Pons (tissue), 1 donor: ENCODE data around the gene FAM193A.
"Not testable (repeated sequence)": the region's sequence is repeated elsewhere in the genome, so short reads cannot be mapped to it uniquely, and the experiment has no call there.

Experiments used
- DNase-seq: peaks from one replicate; pipeline ENCODE4 v3.0.0-alpha.2; 2016; ENCODE audit warnings: low spot score

Gene FAM193A

DNA sequence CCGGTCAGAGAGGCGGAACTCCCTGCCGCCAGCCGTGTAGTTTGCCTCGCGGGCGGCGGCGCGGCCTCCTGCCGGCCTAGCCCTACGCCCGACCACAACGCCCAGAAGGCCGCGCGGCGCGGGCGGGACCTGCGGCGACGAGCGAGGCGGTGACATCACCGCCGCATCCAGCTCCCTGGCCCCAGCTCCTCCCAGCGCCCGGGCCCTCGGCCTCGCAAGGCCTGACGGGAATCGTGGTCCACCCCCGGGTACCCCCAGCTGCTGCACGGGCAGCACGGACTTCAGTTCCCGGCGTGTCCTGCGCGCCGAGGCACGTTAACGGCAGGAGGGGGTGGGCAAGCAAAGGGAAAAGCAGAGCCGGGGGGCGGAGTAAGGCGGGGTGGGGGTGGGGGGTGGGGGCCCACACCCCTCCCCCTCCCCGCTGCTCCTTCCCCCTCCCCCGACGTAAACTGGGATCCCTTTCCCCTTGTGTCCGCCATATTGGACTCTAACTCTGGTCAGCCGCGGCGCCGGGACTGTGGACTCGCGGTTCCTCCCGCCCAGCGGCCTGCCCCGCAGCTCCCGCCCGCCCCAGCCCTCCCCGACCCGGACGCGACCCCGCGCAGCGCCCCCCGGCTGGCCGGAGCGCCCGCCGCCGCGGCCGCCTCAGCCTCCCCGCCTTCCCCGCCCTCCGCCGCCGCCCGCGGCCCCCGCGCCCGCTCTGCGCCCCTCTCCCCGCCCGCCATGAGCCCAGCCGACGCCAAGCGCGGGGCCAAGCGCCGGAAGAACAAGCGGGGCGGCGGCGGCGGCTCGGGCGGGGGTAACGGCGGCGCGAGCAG is at the start of gene FAM193A:
TSS of gene FAM193A (plus strand) at position 455 of the 818 bp plus-strand sequence. CDS start at position 724, 269 bp downstream.
- DNase-seq = peak; percentile 99

DNA sequence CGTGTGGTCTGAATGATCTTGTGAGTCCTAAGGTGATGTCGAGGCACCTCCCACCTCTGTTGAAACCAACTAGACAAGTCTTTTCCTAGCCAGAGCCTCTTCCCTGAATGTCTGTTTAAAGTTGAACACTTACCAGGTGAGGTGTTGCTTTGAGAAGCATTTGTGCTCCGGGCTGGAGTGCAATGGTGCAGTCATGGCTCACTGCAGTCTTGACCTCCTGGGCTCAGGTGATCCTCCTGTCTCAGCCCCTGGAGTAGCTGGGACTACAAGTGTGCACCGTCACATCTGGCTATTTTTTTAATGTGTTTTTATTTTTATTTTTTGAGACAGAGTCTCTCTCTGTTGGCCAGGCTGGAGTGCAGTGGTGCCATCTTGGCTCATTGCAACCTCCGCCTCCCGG is 49.5 kb upstream of the FAM193A start:
- no peak for DNase-seq

- no peak for DNase-seq
Observed at GRCh38 chr4:2487632-2488031, 48.8 kb upstream of the FAM193A start.

GRCh38 chr4:2489081-2489805 is 47.2 kb upstream of the FAM193A start:
- no peak for DNase-seq

DNA sequence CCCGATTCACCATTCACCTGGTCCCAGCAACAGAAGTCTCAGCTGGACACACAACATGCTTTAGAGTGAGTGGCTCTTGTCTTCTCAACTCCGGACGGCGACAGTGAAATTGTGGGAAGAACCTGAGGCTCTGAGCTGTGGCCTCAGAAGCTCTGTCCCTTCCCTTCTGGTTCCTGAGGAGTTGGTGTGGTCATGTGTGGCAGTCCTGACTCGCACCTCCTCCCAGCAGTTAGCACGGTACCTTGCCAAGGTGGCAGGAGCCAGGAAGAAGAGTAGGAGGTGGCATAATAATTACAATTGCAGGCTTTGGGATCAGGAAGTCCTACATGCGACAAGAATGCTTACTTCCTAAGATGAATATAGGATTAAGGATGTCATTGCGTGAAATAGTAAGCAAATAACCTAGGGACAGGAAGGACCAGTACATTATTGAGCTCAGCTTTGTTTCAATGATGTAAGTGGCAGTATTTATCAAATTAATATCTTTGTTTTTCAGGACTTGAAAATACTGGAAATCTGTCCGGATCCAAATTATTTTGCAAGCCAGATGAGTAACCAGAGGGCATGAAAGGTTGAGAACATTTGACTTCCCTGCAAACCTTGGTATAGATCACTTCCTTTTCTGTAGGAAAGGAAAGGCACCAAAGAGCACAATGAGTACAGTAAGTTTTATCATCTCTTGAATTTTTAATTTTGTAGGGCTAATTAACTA is 46.5 kb upstream of the FAM193A start:
- no peak for DNase-seq

GRCh38 chr4:2492970-2493369 is 43.5 kb upstream of the FAM193A start:
- DNase-seq = no peak

DNA sequence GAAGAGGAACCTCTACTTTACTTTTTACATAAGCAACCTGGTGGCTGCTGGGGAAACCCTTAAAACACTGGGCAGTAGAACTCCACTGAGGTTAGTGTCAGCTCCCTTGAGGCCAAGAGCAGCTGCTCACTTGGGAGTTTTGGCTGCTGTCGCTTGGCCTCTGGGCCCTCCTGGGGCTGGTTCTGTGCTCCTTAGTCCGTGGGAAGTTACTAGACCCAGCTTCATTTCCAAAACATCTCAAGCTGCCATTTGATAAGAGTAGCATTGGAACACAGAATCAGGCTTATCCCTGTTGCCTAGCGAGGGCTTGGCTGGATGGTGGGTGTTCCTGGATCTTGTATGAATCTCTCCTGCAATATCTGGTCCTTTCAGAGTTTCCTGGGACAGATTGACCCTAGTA is 41.5 kb upstream of the FAM193A start:
- DNase-seq = no peak

DNA sequence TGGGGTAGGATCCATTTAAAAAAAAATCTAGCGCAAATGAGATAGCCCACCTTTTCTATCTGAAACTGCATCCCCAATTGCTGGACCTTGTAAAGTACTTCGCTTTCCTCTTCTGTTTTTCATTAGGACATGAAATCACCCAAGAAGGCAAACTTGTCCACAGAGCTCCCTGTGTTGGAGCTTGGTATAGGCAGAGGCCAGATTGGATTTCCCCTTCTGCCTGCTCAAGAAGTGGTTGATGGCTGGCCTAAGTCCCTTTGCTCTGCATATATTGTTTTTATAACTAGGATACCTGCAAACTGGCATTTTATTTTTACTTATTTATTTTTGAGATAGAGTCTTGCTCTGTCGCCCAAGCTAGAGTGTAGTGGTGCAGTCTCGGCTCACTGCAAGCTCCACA is 39.1 kb upstream of the FAM193A start:
- no peak for DNase-seq

GRCh38 chr4:2497931-2498330 is 38.5 kb upstream of the FAM193A start:
- peak; percentile 85 for DNase-seq

GRCh38 chr4:2500547-2500946 is 35.9 kb upstream of the FAM193A start:
- no peak for DNase-seq

DNA sequence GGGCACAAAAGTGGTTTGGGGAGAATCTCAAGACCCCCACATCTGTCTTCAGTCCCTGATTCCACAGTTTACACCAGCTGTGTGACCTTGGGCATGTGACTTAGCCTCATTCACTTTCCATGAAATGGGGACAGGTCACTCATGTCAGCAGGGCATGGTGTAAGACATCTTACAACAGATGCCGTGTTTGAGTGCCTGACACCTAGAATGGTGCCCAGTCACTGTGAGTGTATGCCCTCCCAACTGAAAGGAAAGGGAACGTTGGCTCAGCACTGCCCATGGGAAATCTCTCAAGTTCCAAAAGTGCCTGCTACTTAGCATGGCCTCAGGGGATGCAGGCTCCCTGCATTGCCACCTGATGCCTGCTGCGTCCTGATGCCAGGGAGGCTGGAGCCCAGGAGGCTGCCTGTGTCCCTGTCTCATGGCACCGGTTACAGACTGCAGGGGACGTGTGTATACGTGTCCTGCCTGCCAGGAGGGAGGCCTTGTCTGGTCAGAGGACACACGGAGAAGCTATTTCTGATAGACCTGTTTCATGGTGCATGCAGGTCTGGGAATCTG is 35.3 kb upstream of the FAM193A start:
- no peak for DNase-seq

DNA sequence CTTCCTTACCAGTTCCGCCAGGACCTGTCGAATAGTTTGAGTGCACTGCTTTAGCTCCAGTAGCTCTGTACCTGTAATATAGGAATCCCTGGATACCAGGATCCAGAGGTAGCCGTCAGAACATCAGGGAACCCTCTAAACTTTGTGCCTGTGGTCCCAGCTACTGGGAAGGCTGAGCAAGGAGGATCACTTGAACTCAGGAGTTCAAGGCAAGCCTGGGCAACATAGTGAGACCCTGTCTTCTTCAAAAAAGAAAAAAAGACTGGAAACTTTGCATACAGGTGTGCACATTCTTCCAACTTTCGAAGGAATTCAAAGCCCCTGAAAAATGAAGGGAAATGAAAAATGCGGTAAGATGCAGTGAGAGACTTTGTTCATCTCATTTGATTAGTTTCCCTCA is 32.6 kb upstream of the FAM193A start:
- no peak for DNase-seq

GRCh38 chr4:2507259-2507658 is 29.2 kb upstream of the FAM193A start:
- no peak for DNase-seq

DNA sequence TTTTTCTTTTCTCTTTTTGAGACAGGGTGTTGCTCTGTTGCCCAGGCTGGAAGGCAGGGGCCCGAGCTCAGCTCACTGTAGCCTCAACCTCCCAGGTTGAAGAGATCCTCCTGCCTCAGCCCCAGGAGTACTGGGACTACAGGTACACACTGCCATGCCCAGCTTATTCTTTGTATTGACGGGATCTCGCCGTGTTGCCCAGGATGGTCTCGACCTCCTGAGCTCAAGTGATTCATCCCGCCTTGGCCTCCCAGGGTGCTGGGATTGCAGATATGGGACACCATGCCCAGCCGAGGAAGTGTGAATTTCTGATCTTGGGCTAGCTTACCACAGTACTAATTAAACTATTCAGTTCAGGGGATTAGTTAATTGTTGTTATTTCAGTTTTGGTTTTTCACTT is 28.6 kb upstream of the FAM193A start:
- DNase-seq = no peak

- no peak for DNase-seq
Observed at GRCh38 chr4:2510351-2511259, 25.8 kb upstream of the FAM193A start.

DNA sequence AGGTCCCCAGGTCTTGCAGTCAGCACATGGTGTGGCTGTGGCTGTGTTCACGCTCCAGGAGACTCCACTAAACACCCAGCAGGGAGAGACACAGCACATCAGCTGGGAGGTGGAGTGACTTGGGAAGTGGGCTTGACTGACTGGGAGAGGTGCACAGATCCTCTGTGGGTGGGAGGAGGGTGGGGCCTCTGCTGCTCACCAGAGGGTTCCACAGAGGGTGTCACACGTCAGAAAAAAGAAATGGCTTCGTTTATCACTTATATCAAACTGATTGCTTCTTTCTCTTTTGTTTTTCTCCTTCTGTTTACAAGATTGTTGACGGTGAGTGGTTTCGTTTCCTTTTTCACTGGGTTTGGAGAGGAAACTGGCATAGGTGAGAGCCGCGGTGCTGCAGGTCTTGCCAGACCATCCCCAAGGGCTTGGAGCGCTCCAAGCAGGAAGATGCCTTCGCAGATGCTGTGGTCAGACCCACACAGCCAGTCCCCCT is 24.8 kb upstream of the FAM193A start:
- DNase-seq = no peak

DNA sequence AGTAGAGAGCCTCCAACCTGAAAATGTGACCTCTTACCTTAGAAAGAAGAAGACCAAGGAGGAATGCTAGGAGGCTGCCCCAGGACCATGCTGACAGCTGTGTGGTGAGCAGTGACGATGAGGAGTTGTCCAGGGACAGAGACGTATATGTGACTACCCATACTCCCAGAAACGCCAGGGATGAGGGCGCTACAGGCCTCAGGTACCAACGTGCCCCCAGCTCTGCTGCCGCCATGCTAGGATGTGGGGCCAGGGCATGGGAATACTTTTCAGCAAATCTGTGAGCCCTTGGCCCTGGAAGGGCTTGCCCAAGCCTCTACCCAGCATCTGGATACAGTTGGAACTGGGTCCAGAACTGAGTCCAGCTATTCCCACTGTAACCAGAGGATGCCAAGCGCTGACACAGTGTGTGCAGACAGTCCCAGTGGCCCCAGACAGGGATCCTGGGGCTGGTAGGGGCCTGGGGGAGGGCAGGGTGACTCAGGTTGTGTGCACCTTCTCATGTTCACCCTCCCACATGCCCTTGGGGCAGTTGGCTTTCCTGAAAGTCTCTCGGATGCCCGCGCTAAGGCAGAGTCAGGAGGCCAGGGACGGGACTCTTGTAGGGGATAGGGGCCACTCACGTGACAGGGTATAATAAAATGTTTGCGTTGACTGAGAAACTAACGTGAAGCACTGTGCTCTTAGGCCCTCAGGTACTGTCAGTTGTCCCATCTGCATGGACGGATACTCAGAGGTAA is 23.9 kb upstream of the FAM193A start:
- no peak for DNase-seq

- not testable (repeated sequence) for DNase-seq
Observed at GRCh38 chr4:2514193-2514592, 22.3 kb upstream of the FAM193A start.

DNA sequence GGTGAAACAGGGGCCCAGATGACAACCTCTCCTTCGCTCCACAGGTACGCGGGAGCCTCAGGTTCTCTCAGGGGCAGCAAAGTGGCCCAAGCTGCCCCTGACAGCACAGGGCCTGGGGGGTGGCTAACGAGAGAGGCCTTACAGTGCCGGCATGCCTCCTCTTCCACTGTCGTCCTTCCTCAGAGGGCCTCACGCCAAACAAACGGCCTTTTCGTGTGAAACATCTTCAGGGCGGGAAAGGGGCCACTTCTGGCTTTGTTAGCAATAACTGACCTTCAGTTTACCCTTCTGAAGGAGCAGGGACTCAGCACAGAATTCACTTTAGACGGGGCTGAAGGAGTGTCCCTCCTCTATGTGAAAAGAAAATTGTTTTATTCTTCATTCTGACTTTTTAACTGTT is 21.5 kb upstream of the FAM193A start:
- DNase-seq = not testable (repeated sequence)

- no peak for DNase-seq
Observed at GRCh38 chr4:2515830-2516550, 20.5 kb upstream of the FAM193A start.
